Kidney epithelial cell (primary cell): ENCODE measurements around the gene ARHGDIG. TPM values are rescaled to one million over a fixed set of nuclear protein-coding genes. Genes with fewer than 3 reads are reported as not detected.

ENCODE experiments used
- DNase-seq: peaks from one replicate; pipeline ENCODE4 v3.0.0-alpha.2; 2010; ENCODE audit warnings: low read depth
- H3K27me3 ChIP-seq: 2 replicates; pipeline ENCODE4 v1.6.0; 2011; ENCODE audit warnings: low read length; ENCODE audit not compliant: control insufficient read depth, insufficient read depth
- H3K36me3 ChIP-seq: 2 replicates; pipeline ENCODE4 v1.5.1; 2011; ENCODE audit warnings: low read length; ENCODE audit not compliant: control insufficient read depth, insufficient read depth
- H3K4me3 ChIP-seq: 2 replicates; pipeline ENCODE4 v1.5.1; 2011; ENCODE audit warnings: low read depth, mild to moderate bottlenecking, control low read depth, low read length
- total RNA-seq: library from RNA; depleted of rRNA; stranded (reverse); fragments of >200 nt; gene quantifications from 2 replicates; pipeline ENCODE4 v1.2.3, GENCODE V29; 2015
- TF ChIP-seq, protein P1 (sequence below): IDR thresholded peaks from 2 replicates; pipeline ENCODE4 v1.5.1; 2011; ENCODE audit warnings: mild to moderate bottlenecking, moderate library complexity, low read length, control low read depth, inconsistent platforms; ENCODE audit not compliant: insufficient read depth, poor library complexity, severe bottlenecking

The ARHGDIG gene
- total RNA-seq, 1 donor from 2014 or later = 0.96 TPM

DNA sequence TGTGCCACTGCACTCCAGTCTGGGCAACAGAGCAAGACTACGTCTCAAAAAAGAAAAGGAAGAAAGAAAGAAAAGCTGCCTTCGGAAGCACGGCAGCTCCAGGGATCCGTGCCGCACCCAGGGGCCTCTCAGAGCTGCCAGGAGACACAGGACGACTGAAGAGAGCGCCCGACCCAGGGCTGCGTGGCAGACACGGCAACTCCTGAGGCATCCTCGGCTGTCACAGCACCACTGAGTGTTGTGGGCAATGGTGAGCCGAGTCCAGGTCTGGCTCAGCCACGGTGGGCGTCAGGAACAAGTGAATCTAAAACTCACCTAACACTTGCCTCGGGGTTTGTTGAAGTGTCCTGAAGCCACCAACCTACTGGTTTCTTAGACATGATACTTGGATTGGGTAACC is 31.3 kb downstream of the ARHGDIG start:
- no peak overlapping the region for H3K4me3 ChIP-seq
- no peak for DNase-seq
- no peaks in the 10 kb centered on the region for H3K27me3 ChIP-seq
- TF ChIP-seq, protein P1, sequence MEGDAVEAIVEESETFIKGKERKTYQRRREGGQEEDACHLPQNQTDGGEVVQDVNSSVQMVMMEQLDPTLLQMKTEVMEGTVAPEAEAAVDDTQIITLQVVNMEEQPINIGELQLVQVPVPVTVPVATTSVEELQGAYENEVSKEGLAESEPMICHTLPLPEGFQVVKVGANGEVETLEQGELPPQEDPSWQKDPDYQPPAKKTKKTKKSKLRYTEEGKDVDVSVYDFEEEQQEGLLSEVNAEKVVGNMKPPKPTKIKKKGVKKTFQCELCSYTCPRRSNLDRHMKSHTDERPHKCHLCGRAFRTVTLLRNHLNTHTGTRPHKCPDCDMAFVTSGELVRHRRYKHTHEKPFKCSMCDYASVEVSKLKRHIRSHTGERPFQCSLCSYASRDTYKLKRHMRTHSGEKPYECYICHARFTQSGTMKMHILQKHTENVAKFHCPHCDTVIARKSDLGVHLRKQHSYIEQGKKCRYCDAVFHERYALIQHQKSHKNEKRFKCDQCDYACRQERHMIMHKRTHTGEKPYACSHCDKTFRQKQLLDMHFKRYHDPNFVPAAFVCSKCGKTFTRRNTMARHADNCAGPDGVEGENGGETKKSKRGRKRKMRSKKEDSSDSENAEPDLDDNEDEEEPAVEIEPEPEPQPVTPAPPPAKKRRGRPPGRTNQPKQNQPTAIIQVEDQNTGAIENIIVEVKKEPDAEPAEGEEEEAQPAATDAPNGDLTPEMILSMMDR = no peak
- H3K36me3 ChIP-seq = no peaks in the 10 kb centered on the region

DNA sequence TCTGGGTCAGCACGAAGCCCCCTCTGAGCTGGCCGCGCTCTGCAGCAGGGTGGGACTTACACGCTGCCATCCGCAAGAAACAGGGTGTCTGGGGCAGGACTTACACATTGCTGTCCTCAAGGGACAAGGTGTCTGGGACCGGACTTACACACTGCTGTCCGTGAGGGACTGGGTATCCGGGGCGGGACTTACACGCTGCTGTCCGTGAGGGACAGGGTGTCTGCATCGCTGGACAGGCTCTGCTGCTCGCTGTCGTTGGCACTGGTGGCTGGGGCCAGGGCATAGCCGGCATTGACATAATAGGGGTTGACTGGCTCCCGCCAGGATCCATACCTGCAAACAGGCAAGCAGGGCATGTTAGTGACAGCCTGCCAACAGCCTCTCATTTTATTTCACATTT is 34.0 kb downstream of the ARHGDIG start:
- no peaks in the 10 kb centered on the region for H3K36me3 ChIP-seq
- no peak for DNase-seq
- H3K4me3 ChIP-seq = no peak overlapping the region
- no peaks in the 10 kb centered on the region for H3K27me3 ChIP-seq
- TF ChIP-seq, protein P1 = no peak

DNA sequence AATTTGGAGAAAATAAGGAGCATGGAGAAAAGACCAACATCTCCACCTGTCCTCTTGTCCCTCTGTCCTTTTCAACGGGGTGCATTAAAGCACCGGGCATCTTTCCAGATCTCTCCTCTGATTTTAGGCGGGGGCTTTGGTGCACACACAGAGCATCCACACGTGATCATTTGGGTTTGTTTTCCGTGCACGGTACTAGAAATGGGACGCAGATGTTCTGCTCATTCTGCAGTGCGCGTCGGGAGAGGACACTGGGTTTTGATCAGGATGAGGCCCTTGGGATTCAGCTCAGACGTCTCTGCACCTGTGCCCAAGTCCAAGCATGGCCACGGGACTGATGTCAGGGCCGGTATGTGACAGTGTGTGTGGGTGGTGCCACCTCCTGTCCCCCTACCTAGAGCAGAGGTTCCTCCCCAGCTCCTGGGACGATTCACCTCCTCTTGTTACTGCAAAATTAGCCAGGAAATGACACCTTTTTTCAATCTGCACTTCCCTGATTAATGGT is 34.5 kb downstream of the ARHGDIG start:
- no peak for DNase-seq
- TF ChIP-seq, protein P1 = no peak
- Histone ChIP-seq H3K4me3 (no peak overlapping the region), H3K27me3 (no peaks in the 10 kb centered on the region), H3K36me3 (no peaks in the 10 kb centered on the region)

DNA sequence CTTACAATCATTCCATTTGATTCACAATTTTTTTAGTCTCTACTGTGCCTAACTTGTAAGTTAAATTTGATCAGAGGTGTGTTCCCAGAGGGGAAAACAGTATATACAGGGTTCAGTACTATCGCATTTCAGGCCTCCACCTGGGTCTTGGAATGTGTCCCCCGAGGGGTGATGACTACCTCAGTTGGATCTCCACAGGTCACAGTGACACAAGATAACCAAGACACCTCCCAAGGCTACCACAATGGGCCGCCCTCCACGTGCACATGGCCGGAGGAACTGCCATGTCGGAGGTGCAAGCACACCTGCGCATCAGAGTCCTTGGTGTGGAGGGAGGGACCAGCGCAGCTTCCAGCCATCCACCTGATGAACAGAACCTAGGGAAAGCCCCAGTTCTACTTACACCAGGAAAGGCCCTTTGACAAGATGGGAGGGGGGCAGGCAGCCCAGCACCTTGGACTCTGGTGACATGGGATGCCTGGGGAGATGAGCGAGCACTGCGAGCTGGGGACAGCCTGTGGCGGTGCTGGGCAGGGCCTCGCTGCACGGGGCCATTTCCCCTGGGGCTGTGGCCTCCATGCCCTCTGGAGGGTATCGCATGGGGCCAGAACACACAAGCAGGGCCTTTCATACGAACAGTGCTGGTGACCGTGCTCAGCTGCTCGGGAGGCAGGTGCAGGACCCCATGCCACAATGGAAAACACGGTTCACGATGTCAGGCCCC is 36.5 kb downstream of the ARHGDIG start:
- no peak overlapping the region for H3K4me3 ChIP-seq
- no peaks in the 10 kb centered on the region for H3K36me3 ChIP-seq
- no peaks in the 10 kb centered on the region for H3K27me3 ChIP-seq
- TF ChIP-seq, protein P1 = no peak
- no peak for DNase-seq

DNA sequence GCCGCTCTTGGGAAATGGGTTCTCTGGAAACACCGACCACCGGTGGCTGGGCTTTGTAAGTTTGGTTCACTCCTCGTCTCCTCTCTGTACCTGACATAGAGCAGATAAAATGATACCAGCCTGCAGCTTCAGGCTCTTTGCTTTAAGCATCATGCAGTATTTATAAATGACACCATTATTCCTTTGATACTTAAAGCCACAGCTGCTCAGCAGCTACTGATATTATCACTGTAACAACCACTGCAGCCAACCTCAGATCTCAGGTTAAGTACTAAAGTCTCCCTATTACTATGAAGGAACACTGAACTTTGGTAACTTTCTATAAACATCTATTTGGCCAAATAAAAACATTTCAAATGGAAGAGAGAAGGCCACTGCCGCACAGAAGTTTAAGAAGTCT is 37.2 kb downstream of the ARHGDIG start:
- H3K36me3 ChIP-seq = no peaks in the 10 kb centered on the region
- DNase-seq = no peak
- H3K4me3 ChIP-seq = no peak overlapping the region
- TF ChIP-seq, protein P1 = no peak
- H3K27me3 ChIP-seq = no peaks in the 10 kb centered on the region

DNA sequence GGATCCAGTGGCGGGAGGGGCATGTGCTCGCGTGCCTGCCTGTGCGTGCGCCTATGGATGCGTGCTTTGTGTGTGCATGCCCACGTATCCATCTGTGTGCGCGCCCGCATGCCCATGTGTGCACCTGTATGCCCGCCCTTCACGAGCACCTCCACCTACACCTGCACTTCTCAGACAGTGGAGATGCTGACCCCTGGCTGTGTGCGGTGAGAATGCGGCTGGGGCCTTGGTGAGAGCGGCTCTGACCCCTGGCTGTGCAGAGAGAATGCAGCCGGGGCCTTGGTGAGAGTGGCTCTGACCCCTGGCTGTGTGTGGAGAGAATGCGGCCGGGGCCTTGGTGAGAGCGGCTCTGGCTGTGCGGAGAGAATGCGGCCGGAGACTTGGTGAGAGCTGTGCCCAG is 38.2 kb downstream of the ARHGDIG start:
- TF ChIP-seq, protein P1 = peak; percentile 35
- Histone ChIP-seq H3K27me3 (no peaks in the 10 kb centered on the region), H3K4me3 (no peak overlapping the region), H3K36me3 (no peaks in the 10 kb centered on the region)
- no peak for DNase-seq
